Measurements from ENCODE around the gene MTARC2.

DNA sequence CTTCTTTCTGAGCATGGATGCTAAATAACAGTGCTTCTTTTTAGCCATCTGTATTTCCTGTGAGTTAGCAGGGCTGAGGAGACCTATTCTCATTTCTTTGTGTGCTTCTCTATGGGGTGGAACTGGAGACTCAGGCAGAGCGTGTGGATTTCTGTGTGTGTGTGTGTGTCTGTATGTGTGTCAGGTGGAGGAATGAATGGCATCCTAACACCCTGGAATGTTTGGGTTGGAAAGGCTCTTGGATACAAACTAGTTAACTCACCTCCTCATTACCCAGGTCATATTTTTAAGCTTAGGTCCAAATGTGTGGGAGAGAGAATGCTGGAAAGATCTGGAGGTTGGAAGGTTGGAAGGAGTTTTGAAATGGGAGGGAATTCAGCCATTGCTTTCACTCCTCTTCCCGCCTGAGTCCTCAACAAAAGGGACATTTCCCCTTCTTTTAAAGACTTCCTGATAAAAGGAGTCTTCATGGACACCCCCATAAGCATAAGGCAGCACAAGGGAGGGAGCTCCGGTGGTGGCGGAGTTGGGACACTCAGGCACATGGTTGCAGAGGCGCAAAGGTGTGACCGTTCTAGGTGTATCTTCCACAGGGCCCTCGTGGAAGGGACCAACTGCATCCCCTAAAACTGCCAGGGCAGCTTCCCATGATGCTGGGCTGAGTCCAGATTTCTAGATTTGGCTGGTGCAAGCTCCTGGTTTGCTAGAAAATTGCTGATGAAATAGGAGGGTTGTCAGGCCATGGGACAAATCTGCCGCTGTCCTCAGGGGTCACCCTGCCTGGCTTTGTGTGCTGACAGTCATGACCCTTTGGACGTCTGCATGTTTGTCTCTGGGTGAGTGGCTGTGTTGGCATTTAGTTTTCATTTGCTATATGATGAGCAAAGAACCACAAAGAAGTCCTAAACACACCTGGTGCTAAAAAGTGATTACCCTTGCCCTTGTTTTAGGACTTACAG is 76.2 kb downstream of the MTARC2 start:
- TF ChIP-seq EP300 (IDR thresholded peaks at IDR 0.05) (no peak), POLR2A (IDR thresholded peaks at IDR 0.05) (no peak), POLR2AphosphoS5 (IDR thresholded peaks at IDR 0.05) (no peak)
- TF ChIP-seq, protein P1, sequence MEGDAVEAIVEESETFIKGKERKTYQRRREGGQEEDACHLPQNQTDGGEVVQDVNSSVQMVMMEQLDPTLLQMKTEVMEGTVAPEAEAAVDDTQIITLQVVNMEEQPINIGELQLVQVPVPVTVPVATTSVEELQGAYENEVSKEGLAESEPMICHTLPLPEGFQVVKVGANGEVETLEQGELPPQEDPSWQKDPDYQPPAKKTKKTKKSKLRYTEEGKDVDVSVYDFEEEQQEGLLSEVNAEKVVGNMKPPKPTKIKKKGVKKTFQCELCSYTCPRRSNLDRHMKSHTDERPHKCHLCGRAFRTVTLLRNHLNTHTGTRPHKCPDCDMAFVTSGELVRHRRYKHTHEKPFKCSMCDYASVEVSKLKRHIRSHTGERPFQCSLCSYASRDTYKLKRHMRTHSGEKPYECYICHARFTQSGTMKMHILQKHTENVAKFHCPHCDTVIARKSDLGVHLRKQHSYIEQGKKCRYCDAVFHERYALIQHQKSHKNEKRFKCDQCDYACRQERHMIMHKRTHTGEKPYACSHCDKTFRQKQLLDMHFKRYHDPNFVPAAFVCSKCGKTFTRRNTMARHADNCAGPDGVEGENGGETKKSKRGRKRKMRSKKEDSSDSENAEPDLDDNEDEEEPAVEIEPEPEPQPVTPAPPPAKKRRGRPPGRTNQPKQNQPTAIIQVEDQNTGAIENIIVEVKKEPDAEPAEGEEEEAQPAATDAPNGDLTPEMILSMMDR (IDR thresholded peaks at IDR 0.05): no peak

All from stomach (tissue), 4 donors.